Tibial nerve (tissue), 4 donors: ENCODE results near the gene PDSS2. TPM values are rescaled to one million over a fixed set of nuclear protein-coding genes. Genes with fewer than 3 reads are reported as not detected.

Source experiments
- small RNA-seq: library from RNA; depleted of rRNA; stranded (forward); fragments of <200 nt; gene quantifications from one replicate; pipeline ENCODE3, GENCODE V24; 2016
- total RNA-seq, 4 donors: library from RNA; depleted of rRNA; stranded (reverse); fragments of >200 nt; gene quantifications; one replicate each; pipeline ENCODE4 v1.1.0, GENCODE V29; 2016

The PDSS2 gene
- total RNA-seq, 4 donors from 2014 or later, result 8.2 to 9.4 (median 8.6) TPM

Small RNA genes within 50 kb of the gene (small RNA-seq; reads per million reads assigned to genes)
- gene AL591516.1, result not detected
- not detected for gene RNU6-1299P

Other genes with a start within 250 kb of the PDSS2 start
- 10 to 100 TPM in 1 of 4 donors, 1 to 10 TPM in 3; 6.0 to 18.4 (median 6.7) TPM for gene SOBP, start 30.6 kb upstream of the PDSS2 start, total RNA-seq